Measurements from ENCODE around the gene TOM1.

GRCh38 chr22:35323305-35323704 is 23.6 kb downstream of the TOM1 start:
- TF ChIP-seq CTCF (IDR thresholded peaks at IDR 0.05) (no peak), EP300 (IDR thresholded peaks at IDR 0.05) (no peak)

Measured in upper lobe of left lung (tissue), 4 donors.